Adrenal gland (tissue), 12 donors: ENCODE measurements around the gene SLC13A3. TPM values are rescaled to one million over a fixed set of nuclear protein-coding genes. Genes with fewer than 3 reads are reported as not detected.

Experiments used
- DNase-seq, 7 donors: peaks; one replicate each; pipeline ENCODE4 v3.0.0-alpha.2; 2019 to 2020
- H3K27ac ChIP-seq, 5 donors: fragments of 200-600 bp; sonication (generic) in 4 of 5; 1 replicate in 3 of 5; 2 replicates in 2 of 5; pipeline versions ENCODE4 v1.5.1 to v1.8.0; 2016 to 2020; ENCODE audit warnings: mild to moderate bottlenecking in 1 of 5
- H3K27me3 ChIP-seq: fragments of 200-600 bp; 2 replicates; pipeline ENCODE4 v1.8.0; 2021
- H3K36me3 ChIP-seq, 2 donors: fragments of 200-600 bp; replicated peaks in 1 of 2; 1 replicate in 1 of 2; 2 replicates in 1 of 2; pipeline versions ENCODE4 v1.5.1 to v1.8.0; 2018 to 2022
- H3K4me1 ChIP-seq, 2 donors: fragments of 200-600 bp; replicated peaks in 1 of 2; 1 replicate in 1 of 2; 2 replicates in 1 of 2; pipeline versions ENCODE4 v1.5.1 to v1.8.0; 2018 to 2021
- H3K4me3 ChIP-seq, 4 donors: fragments of 200-600 bp; sonication (generic) in 3 of 4; one replicate each; pipeline ENCODE4 v1.5.1; 2016 to 2018
- H3K9me3 ChIP-seq, 3 donors: fragments of 200-600 bp; sonication (generic) in 1 of 3; replicated peaks in 1 of 3; 1 replicate in 2 of 3; 2 replicates in 1 of 3; pipeline versions ENCODE4 v1.5.1 to v1.8.0; 2016 to 2021
- CTCF ChIP-seq, 6 experiments: fragments of 450-650 bp in 4 of 6; fragments of 200-600 bp in 2 of 6; sonication (generic) in 1 of 6; IDR thresholded peaks; 1 replicate in 5 of 6; 2 replicates in 1 of 6; pipeline versions ENCODE4 v1.5.1 to v1.8.0; 2016 to 2021; ENCODE audit warnings: antibody characterized with exemption in 6 of 6, mild to moderate bottlenecking in 2 of 6, moderate library complexity in 1 of 6
- POLR2A ChIP-seq, 2 donors: fragments of 450-650 bp; IDR thresholded peaks; one replicate each; pipeline ENCODE4 v1.6.1; 2017; ENCODE audit warnings: antibody characterized with exemption in 2 of 2, mild to moderate bottlenecking in 2 of 2, moderate library complexity in 1 of 2
- WGBS, 4 donors: extraction: QIAGEN DNeasy Blood & Tissue Kit in 2 of 4; methylation state at CpG; one replicate each; pipeline versions ENCODE4 v1.1.5 to v1.1.7; 2013 to 2017; 5-methylcytosine and 5-hydroxymethylcytosine counted together
- intact Hi-C, 2 donors: fragments of 100-400 bp; cut with DNase I; formaldehyde crosslinking; loops; one replicate each; pipeline versions ENCODE4 v1.14.1 to v1.15.0; 2022 to 2023
- polyA plus RNA-seq, 3 donors: library from polyadenylated mRNA; stranded (reverse); fragments of 200-250 nt in 2 of 3; fragments of 350-450 nt in 1 of 3; fragmentation: Illumina TruSeq in 1 of 3; extraction: RNeasy Lipid Tissue Mini Kit (QIAGEN cat#74804) in 1 of 3; gene quantifications; one replicate each; pipeline ENCODE4 v1.2.3, GENCODE V29; 2013 to 2014
- total RNA-seq, 9 donors: library from RNA; depleted of rRNA in 4 of 9; stranded (reverse); fragments of >200 nt in 4 of 9; fragments of 120-200 nt in 1 of 9; fragmentation: NEBNext Ultra II Directional in 1 of 9; extraction: Animal tissue kit (Norgen Biotek cat#: 25700) in 1 of 9; gene quantifications; one replicate each; pipeline versions ENCODE4 v1.1.0 to v1.2.4, GENCODE V29; 2013 to 2023
- donor health status: healthy with polysubstance abuse.
- donor health status: Bipolar disorder and iron deficiency.
- donor health status: DM: yes; HTN: yes; CAD: no.
- donor health status: DM: no; HTN: no; CAD: no.
- donor health status: DM: no; HTN: no; CAD: no.
- donor health status: DM: yes; HTN: yes; CAD: no.

SLC13A3 gene
- total and polyA plus RNA-seq, 12 donors: 1.5 to 11.2 (median 3.9) TPM

DNA sequence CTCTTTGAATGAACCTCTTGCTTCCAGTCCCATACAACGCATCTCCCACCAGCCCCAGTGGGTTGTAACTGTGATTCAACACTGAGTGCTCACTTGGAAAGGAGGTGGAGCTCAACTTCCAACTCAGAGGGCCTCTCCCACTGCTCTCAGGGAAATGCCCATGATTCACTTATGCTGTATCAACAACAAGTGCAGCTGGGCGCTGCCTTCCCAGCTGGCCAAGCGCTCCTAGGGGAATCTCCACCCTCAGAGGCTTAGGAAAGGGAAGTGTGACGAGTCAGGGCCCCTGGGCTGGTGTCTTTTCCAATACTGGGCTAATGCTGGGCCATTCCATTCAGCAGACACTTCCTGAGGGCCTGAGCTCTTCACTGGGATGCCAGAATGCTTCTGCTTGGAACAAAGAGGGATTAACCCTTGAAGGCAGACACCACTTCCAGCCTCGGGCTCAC lies 92.7 kb downstream of the SLC13A3 start:
- DNase-seq: peak in 5 of 7 donors; percentile 38 to 70 (median 60)
- no peak overlapping the region for H3K4me3 ChIP-seq
- H3K27ac ChIP-seq: no peak overlapping the region
- H3K4me1 ChIP-seq: peaks cover 0 to 4% of the 10 kb centered on the region in 2 donors
- 61 to 85% (median 75%) methylated on average over 1 to 5 of the region's 5 CpGs for WGBS, 4 donors
- no peaks in the 10 kb centered on the region for H3K9me3 ChIP-seq
- no peaks in the 10 kb centered on the region for H3K27me3 ChIP-seq
- TF ChIP-seq CTCF (IDR thresholded peaks at IDR 0.05) (no peak), POLR2A (IDR thresholded peaks at IDR 0.05) (no peak)
- intact Hi-C loops: no loop called here
- H3K36me3 ChIP-seq: no peaks in the 10 kb centered on the region

GRCh38 chr20:46557231-46557956 lies 93.9 kb downstream of the SLC13A3 start:
- Histone ChIP-seq H3K27ac (no peak overlapping the region), H3K4me1 (peaks cover 0 to 4% of the 10 kb centered on the region in 2 donors), H3K36me3 (no peaks in the 10 kb centered on the region), H3K9me3 (no peaks in the 10 kb centered on the region), H3K4me3 (no peak overlapping the region), H3K27me3 (no peaks in the 10 kb centered on the region)
- intact Hi-C loops: no loop called here
- TF ChIP-seq POLR2A (IDR thresholded peaks at IDR 0.05): no peak
- no peak for TF ChIP-seq CTCF (IDR thresholded peaks at IDR 0.05)
- 67 to 75% (median 70%) methylated on average over 7 to 8 of the region's 8 CpGs for WGBS, 4 donors
- peak in 3 of 7 donors; percentile 24 to 41 (median 34) for DNase-seq

GRCh38 chr20:46555370-46555956 lies 95.8 kb downstream of the SLC13A3 start:
- no peak for DNase-seq
- intact Hi-C loops: no loop called here
- Histone ChIP-seq H3K9me3 (no peaks in the 10 kb centered on the region), H3K4me3 (no peak overlapping the region), H3K27me3 (no peaks in the 10 kb centered on the region), H3K36me3 (no peaks in the 10 kb centered on the region), H3K4me1 (no peaks in the 10 kb centered on the region), H3K27ac (no peak overlapping the region)
- TF ChIP-seq CTCF (IDR thresholded peaks at IDR 0.05): no peak
- TF ChIP-seq POLR2A (IDR thresholded peaks at IDR 0.05): no peak
- 92 to 95% (median 94%) methylated on average over 4 of the region's 4 CpGs for WGBS, 4 donors

DNA sequence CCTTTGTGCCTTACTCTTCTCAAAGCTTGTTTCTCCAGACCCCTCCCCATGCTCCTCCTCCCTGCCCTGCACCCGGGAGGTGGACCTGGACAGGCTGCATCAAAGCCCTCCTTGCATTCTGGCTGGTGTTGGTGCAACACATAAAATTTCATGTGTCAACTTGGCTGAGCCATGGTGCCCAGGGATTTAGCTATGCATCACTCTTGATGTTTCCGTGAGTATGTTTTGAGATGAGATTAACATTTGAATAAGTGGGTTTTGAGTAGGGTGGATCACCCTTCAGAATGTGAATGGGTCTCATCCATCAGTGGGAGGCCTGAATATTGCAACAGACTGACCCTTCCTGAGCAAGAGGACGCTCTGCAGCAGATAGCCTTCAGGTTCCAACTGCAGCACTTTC lies 96.4 kb downstream of the SLC13A3 start:
- no peaks in the 10 kb centered on the region for H3K9me3 ChIP-seq
- DNase-seq: no peak
- H3K36me3 ChIP-seq: no peaks in the 10 kb centered on the region
- no peak overlapping the region for H3K27ac ChIP-seq
- TF ChIP-seq POLR2A (IDR thresholded peaks at IDR 0.05) (no peak), CTCF (IDR thresholded peaks at IDR 0.05) (no peak)
- H3K27me3 ChIP-seq: no peaks in the 10 kb centered on the region
- intact Hi-C loops: no loop called here
- H3K4me1 ChIP-seq: no peaks in the 10 kb centered on the region
- 76 to 89% (median 80%) methylated on average over 2 to 3 of the region's 3 CpGs for WGBS, 4 donors
- H3K4me3 ChIP-seq: no peak overlapping the region
